Measurements from ENCODE around the gene STK32C.

GRCh38 chr10:132198381-132199181 is 109.2 kb downstream of the STK32C start:
- TF ChIP-seq POLR2A (IDR thresholded peaks at IDR 0.05) = no peak
- no peak for TF ChIP-seq CTCF (IDR thresholded peaks at IDR 0.05)

Measured in upper lobe of left lung (tissue), 4 donors.